Esophagus squamous epithelium (tissue), 4 donors: ENCODE data around the gene PTPRT.

Experiments used
- CTCF ChIP-seq, 6 experiments: fragments of 450-650 bp in 4 of 6; fragments of 200-600 bp in 2 of 6; sonication (generic) in 2 of 6; IDR thresholded peaks; one replicate each; pipeline ENCODE4 v1.5.1; 2016 to 2019; ENCODE audit warnings: antibody characterized with exemption in 6 of 6, mild to moderate bottlenecking in 4 of 6, moderate library complexity in 4 of 6
- POLR2A ChIP-seq, 4 donors: fragments of 450-650 bp; IDR thresholded peaks; one replicate each; pipeline ENCODE4 v1.6.1; 2017; ENCODE audit warnings: antibody characterized with exemption in 4 of 4, mild to moderate bottlenecking in 4 of 4, moderate library complexity in 3 of 4

- TF ChIP-seq CTCF (IDR thresholded peaks at IDR 0.05) (no peak), POLR2A (IDR thresholded peaks at IDR 0.05) (no peak)
Measured at GRCh38 chr20:43034981-43035724, 154.6 kb downstream of the PTPRT start.
